Motor neuron (in vitro differentiated cells): ENCODE measurements around the gene TPM4. TPM values are rescaled to one million over a fixed set of nuclear protein-coding genes. Genes with fewer than 3 reads are reported as not detected.
"Not testable (repeated sequence)": the region's sequence is repeated elsewhere in the genome, so short reads cannot be mapped to it uniquely, and the experiment has no call there.

ENCODE experiments used
- ATAC-seq, 8 experiments: fragments of 200-7000 bp; cut with Tn5 transposase; replicated peaks in 6 of 8; 2 replicates each; pipeline ENCODE4 v1.8.0; 2021; ENCODE audit warnings: mild to moderate bottlenecking in 8 of 8, moderate library complexity in 8 of 8
- H3K27ac ChIP-seq, 2 donors: fragments of 250-450 bp; sonication (Bioruptor Pico); 2 replicates each; pipeline ENCODE4 v1.9.0; 2021; ENCODE audit warnings: antibody characterized with exemption in 2 of 2, mild to moderate bottlenecking in 2 of 2, moderate library complexity in 1 of 2
- H3K4me1 ChIP-seq, 2 donors: fragments of 250-450 bp; sonication (Bioruptor Pico); replicated peaks in 1 of 2; 2 replicates each; pipeline ENCODE4 v1.6.1; 2021; ENCODE audit warnings: antibody characterized with exemption in 2 of 2, mild to moderate bottlenecking in 2 of 2, moderate library complexity in 1 of 2
- H3K4me3 ChIP-seq, 5 donors: fragments of 250-450 bp; sonication (Bioruptor Pico); 2 replicates each; pipeline ENCODE4 v1.9.0; 2021; ENCODE audit warnings: antibody characterized with exemption in 5 of 5, mild to moderate bottlenecking in 5 of 5, moderate library complexity in 4 of 5
- WGBS, 10 experiments: fragments of 450-650 bp; shearing (Covaris generic); methylation state at CpG; one replicate each; pipeline ENCODE4 v1.0.0; 2022; 5-methylcytosine and 5-hydroxymethylcytosine counted together
- in situ Hi-C, 9 experiments: fragments of 400-800 bp; cut with MboI; loops; one replicate each; pipeline ENCODE4 v1.15.0; 2021; ENCODE audit warnings: low sequenced_read_pairs in 9 of 9, low pct_unique_long_range_greater_than_20kb in 2 of 9; ENCODE audit not compliant: unreplicated experiment in 9 of 9
- total RNA-seq, 8 experiments: library from RNA; unstranded; fragments of 300-600 nt; gene quantifications; 2 replicates each; pipeline versions ENCODE4 v1.2.3 to v1.2.4, GENCODE V29; 2022

Gene TPM4
- total RNA-seq, 8 experiments from 2014 or later: 73.0 to 457 (median 228) TPM

DNA sequence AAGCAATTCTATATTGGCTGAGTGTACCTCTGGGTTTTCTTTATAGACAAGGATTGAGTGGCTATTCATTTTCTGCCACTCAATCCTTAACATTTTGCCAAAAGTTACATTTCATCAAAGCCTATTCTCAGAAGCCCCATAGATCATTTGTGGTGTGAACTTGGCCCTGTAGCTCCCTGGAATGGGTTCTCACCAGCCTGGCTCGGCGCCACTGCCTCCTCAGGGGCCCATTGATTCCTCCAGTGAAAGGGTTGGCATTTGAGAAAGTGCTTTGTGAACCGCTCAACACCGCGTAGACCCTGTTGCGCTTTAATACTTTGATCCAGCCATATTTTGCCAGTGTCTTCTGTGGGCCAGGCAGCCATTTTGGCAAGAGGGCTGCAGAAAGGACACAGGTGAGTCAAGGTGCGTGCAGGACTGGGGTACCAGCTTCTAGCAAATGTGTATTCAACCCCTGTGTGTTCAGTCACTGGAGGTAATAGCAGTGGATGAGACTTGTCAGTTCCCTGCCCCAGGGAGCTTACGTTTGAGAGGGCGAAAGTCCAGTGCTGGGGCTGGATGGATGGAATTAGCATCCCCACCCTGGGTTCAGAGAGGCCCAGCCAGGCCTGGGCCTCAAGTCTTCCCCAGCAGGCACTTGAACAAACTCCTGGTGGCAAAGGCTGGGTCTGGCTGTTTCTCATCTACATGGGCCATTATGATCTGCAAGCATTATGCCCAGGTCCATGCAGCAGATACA is 39.2 kb downstream of the TPM4 start:
- Histone ChIP-seq H3K4me3 (no peak overlapping the region), H3K27ac (no peak overlapping the region), H3K4me1 (peaks cover 5 to 7% of the 10 kb centered on the region in 2 donors)
- in situ Hi-C loops: no loop called here
- WGBS, 10 experiments: 60 to 94% (median 80%) methylated on average over 1 to 8 of the region's 9 CpGs; no CpG with 5 or more reads in 5 of the 10 experiments
- no peak for ATAC-seq

DNA sequence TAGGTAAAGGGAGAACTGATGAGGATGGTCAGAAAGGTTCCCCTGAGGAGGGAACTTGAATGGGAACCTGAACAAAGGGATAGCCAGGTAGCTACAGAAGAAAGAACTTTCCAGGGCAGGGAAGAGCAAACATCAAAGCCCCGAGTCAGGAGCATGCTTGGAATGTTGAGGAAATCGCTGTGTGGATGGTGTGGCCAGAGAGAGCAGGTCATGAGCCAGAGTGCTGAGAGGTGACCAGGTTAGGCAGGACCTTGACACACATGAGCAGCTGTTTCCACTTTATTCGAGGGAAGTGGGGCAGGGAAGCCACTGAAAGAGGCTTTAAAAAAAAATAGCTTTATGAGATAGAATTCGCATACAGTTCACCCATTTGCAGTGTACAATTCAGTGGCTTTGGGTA is 39.8 kb downstream of the TPM4 start:
- ATAC-seq: no peak
- Histone ChIP-seq H3K27ac (no peak overlapping the region), H3K4me3 (no peak overlapping the region), H3K4me1 (peaks cover 5 to 7% of the 10 kb centered on the region in 2 donors)
- WGBS, 10 experiments: 60 to 100% (median 83%) methylated on average over 1 to 2 of the region's 4 CpGs; no CpG with 5 or more reads in 1 of the 10 experiments
- in situ Hi-C loops: no loop called here

DNA sequence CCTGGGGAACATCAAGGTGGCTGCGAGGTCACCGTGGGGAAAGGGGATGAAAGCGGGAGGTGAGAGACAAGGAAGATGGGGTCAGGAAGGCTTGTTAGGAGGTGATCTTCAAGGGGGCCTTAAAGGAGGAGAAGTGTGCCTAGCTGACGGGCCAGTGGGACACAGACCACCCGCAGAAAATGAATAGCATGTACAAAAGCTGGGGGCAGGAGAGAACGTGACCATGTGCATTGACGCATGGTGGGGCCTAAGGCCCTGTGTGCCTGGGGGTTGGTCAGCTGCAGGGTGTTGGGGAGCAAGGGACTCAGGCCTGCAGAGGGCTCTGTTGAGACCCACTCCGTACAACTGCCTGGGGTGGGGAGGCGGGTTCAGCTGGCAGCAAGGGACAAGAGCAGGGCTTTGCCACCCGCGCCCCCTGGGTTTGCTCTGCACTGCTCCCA is 41.3 kb downstream of the TPM4 start:
- in situ Hi-C loops: no loop called here
- Histone ChIP-seq H3K4me1 (peaks cover under 1 to 3% of the 10 kb centered on the region in 2 donors), H3K27ac (no peak overlapping the region), H3K4me3 (no peak overlapping the region)
- WGBS, 10 experiments: 93 to 100% (median 98%) methylated on average over 1 to 4 of the region's 11 CpGs; no CpG with 5 or more reads in 6 of the 10 experiments
- ATAC-seq: no peak

DNA sequence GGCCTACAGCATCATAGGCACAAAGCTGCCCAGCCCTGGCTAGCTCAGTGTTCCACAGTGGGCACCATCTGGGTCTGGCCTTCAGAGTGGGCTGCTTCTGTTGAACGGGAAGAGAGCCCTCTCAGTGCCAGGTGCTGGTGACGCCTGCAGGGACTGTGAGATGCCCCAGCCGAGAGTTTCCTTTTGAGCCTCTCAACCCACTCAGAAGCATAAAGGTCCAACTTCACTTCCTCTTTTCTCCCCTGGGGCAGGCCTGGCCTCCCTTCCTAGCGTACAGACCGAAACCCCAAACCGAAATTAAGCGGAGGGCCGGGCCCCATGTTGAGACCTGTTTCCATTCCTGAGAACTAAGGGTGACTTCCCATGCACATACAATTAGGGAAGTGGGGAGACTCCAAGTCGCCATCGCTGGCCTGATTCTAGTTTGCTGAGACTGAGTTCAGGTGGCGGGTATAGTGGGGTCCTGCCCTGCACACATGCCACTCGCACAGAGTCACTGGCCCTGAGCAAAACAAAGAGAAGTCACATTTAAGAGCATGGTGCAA is 42.3 kb downstream of the TPM4 start:
- 100% methylated on average over 1 to 4 of the region's 12 CpGs; no CpG with 5 or more reads in 4 of the 10 experiments for WGBS, 10 experiments
- ATAC-seq: no peak
- in situ Hi-C loops: no loop called here

DNA sequence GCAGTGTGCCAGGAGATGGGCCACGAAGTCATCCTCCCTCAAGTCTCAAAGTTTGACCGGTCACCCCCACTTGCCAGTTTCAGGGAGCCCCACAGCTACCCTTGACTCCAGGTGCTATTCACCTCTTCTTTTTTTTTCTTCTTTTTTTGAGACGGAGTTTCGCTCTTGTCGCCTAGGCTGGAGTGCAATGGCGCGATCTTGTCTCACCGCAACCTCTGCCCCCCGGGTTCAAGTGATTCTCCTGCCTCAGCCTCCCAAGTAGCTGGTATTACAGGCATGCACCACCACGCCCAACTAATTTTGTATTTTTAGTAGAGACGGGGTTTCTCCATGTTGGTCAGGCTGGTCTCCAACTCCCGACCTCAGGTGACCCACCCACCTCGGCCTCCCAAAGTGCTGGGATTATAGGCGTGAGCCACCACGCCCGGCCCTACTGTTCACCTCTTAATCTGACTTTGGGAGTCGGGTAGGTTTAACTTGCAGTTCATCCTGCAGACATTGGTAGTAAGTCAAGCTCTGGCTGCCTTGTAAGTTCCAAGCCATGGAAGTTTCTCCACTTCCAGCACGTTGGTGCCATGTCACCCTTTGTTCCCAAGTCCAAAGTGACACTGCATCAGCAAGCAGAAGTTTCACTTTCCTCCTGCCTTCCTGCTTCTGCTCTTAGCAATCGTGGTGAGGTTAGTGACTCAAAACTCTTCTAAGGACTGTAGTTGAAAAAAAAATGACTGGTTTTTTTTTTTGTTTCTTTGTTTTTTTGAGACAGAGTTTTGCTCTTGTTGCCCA is 43.0 kb downstream of the TPM4 start:
- WGBS, 10 experiments: 76 to 98% (median 90%) methylated on average over 1 to 9 of the region's 19 CpGs; no CpG with 5 or more reads in 3 of the 10 experiments
- in situ Hi-C loops, H3K4me3 ChIP-seq, H3K27ac ChIP-seq, H3K4me1 ChIP-seq, ATAC-seq: not testable (repeated sequence)

More for the DNA sequence above, 42.3 kb downstream of the TPM4 start:
- H3K4me3 ChIP-seq: no peak overlapping the region
- H3K4me1 ChIP-seq: no peaks in the 10 kb centered on the region
- no peak overlapping the region for H3K27ac ChIP-seq

DNA sequence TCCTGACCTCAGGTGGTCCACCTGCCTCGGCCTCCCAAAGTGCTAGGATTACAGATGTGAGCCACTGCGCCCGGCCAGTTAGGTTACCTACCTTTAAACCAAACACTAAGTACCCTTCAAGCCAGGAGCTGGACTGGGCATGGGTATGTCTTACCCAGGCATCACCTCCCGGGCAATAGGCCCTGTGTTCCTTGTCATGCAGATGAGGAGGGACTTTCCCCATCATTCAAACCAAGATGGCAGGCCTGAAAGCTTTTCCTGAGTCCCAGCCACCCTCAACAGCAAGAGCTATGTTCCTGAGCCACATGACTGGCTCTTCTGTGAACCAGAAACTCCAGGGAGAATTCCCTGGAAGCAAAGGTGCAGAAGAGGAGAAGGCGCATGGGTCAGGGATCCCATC is 44.8 kb downstream of the TPM4 start:
- Histone ChIP-seq H3K4me3 (no peak overlapping the region), H3K27ac (no peak overlapping the region), H3K4me1 (no peaks in the 10 kb centered on the region)
- in situ Hi-C loops: no loop called here
- no peak for ATAC-seq
- 80 to 100% (median 95%) methylated on average over 1 to 4 of the region's 5 CpGs; no CpG with 5 or more reads in 6 of the 10 experiments for WGBS, 10 experiments

DNA sequence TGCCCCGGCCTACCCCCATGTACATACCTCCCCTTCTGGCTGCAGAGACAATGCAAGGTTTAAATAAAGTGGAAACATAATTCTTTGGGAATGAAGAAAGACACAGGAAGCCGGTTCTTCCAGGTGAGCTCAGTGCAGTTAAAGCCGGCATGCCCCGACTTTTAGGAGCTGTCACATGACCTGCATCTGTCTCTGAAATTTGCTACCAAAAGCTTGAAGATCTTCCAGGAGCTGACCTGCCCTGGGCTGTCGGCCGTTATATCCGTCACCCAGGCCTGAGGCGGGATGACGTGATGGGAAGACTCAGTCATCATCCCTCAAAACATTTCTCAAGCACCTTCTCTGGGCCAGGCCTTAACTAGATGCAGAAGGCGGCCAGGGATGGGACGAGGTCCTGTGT is 45.7 kb downstream of the TPM4 start:
- Histone ChIP-seq H3K4me1 (no peaks in the 10 kb centered on the region), H3K4me3 (no peak overlapping the region), H3K27ac (no peak overlapping the region)
- in situ Hi-C loops: no loop called here
- 75 to 100% (median 92%) methylated on average over 1 to 8 of the region's 11 CpGs; no CpG with 5 or more reads in 2 of the 10 experiments for WGBS, 10 experiments
- ATAC-seq: no peak

DNA sequence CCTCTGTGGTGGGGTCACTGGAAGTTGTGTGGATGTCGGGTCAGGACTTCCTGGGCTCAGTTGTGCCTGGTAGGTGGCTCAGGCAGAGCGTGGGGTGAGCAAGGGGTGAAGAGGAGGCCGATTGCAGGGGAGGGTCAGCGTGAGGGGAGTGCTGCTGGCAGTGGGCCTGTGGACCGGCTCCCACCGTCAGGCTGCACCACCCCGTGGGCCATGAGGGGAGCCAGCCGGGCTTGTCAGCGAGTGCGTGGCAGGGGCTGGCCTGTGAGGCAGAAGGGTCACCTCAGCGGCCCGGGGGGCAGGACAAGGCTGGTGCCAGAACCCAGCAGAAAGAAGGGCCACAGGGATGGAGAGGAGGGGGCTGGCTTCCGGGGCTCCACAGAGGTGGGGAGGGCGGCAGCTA is 48.7 kb downstream of the TPM4 start:
- ATAC-seq: no peak
- Histone ChIP-seq H3K4me1 (no peaks in the 10 kb centered on the region), H3K27ac (no peak overlapping the region), H3K4me3 (no peak overlapping the region)
- WGBS, 10 experiments: 100% methylated on average over 1 of the region's 14 CpGs; no CpG with 5 or more reads in 9 of the 10 experiments
- in situ Hi-C loops: no loop called here

DNA sequence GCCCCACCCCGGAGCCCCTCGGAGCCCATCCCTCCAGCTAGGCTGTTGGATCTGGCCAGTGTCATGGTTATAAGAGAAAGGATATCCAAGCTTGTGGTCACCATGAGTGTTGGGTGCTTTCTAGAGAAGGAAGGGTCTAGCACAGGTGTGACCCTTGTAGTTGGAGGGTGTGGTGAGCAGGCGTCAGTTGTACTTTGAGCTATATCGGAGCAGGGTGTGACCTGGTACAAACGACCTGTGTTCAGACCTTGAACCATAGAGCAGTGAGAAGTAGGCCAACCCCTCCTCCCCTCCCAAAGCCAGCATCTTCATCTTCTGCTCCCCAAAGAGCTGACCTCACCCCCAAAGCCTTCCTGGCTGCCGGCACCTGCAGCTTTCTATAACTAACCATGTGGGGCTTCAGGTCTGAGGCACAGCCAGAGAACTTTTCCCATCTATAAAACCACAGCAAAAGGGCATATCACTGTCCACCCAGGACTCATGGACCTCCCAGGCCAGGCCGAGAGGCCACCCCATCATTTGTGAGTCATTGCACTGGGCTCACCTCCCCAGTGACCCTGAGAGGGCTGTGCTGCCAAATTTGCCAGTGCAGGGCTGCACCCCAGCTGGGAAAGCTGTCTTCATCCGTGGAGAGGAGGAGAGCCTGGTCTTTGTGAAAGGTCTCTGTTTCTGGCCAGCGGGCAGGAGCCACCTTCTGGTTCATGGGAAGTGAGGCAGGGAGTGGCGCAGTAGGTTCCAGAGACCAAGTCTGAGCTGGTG is 49.6 kb downstream of the TPM4 start:
- Histone ChIP-seq H3K27ac (no peak overlapping the region), H3K4me1 (no peaks in the 10 kb centered on the region), H3K4me3 (no peak overlapping the region)
- in situ Hi-C loops: no loop called here
- 60 to 100% (median 100%) methylated on average over 1 to 8 of the region's 10 CpGs; no CpG with 5 or more reads in 3 of the 10 experiments for WGBS, 10 experiments
- no peak for ATAC-seq

DNA sequence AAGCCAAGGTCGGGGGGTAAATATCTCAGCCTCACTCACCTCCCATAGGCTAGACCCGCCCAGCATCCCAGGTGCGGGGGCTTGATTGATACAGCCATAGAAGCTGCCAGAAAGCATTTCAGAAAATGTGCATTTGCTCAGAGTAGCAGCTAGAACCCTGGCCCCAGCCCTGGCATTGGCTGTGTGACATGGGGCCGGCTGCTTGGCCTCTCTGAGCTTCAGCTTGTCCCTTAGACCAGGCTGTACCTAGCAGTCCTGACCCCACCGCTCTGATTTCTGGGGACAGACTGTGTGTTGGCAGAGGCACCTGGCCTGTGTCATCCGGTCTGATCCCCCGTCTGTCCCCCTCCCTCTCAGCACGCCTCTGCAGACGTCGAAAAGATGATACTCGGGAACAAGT is 50.8 kb downstream of the TPM4 start:
- in situ Hi-C loops: no loop called here
- Histone ChIP-seq H3K4me1 (no peaks in the 10 kb centered on the region), H3K27ac (no peak overlapping the region), H3K4me3 (no peak overlapping the region)
- WGBS, 10 experiments: 90 to 100% (median 100%) methylated on average over 1 to 8 of the region's 11 CpGs; no CpG with 5 or more reads in 5 of the 10 experiments
- no peak for ATAC-seq

DNA sequence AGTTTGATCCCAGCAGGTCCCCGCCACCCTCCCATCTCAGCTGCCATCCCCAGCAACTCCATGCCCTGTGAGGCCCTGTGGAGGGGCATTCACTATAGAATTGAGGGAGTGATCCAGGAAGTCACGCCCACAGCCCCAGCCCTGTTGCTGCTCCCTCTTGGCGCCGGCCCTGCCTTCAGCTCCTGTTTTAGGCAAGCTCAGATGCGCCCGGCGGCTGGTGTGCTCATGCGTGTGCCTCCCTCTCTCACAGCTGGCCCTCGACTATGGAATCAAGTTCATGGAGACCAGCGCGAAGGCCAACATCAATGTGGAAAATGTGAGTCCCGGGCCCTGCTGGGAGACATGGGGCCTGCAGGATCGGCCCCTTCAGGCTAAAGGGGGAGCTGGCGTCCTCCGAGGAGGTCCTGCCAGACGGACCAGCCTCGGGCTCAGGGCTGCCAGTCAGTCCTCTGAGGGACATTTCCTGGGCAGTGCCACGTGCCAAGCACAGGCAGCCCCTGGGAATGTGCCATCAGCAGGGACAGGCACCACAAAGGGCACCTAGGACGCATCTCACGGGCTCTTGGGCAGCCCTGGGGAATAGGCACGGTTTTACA is 51.6 kb downstream of the TPM4 start:
- in situ Hi-C loops: no loop called here
- 82 to 100% (median 98%) methylated on average over 1 to 16 of the region's 21 CpGs; no CpG with 5 or more reads in 4 of the 10 experiments for WGBS, 10 experiments

DNA sequence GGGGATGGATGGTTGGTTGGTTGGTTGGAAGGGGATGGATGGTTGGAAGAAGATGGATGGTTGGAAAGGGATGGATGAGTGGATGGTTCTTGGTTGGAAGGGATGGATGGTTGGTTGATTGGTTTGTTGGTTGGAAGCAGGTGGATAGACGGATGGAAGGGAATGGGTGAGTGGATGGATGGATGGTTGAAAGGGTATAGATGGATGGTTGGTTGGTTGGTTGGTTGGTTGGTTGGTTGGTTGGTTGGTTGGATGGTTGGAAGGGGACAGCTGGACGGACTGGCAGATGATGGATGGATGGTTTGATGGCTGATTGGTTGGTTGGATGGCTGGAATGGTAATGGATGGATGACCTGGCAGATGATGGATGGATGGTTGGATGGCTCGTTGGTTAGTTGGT is 55.4 kb downstream of the TPM4 start:
- Histone ChIP-seq H3K27ac (no peak overlapping the region), H3K4me1 (no peaks in the 10 kb centered on the region), H3K4me3 (no peak overlapping the region)
- WGBS, 10 experiments: 80 to 100% (median 98%) methylated on average over 1 to 3 of the region's 3 CpGs
- in situ Hi-C loops: no loop called here
- no peak for ATAC-seq

More for the DNA sequence above, 51.6 kb downstream of the TPM4 start:
- ATAC-seq: no peak
- no peak overlapping the region for H3K4me3 ChIP-seq
- H3K4me1 ChIP-seq: no peaks in the 10 kb centered on the region
- H3K27ac ChIP-seq: no peak overlapping the region
